Kidney epithelial cell (primary cell): ENCODE data around the gene CYTH2. TPM values are rescaled to one million over a fixed set of nuclear protein-coding genes. Genes with fewer than 3 reads are reported as not detected.

Source experiments
- DNase-seq: peaks from one replicate; pipeline ENCODE4 v3.0.0-alpha.2; 2010; ENCODE audit warnings: low read depth
- H3K27me3 ChIP-seq: 2 replicates; pipeline ENCODE4 v1.6.0; 2011; ENCODE audit warnings: low read length; ENCODE audit not compliant: control insufficient read depth, insufficient read depth
- H3K36me3 ChIP-seq: 2 replicates; pipeline ENCODE4 v1.5.1; 2011; ENCODE audit warnings: low read length; ENCODE audit not compliant: control insufficient read depth, insufficient read depth
- H3K4me3 ChIP-seq: 2 replicates; pipeline ENCODE4 v1.5.1; 2011; ENCODE audit warnings: low read depth, mild to moderate bottlenecking, control low read depth, low read length
- CTCF ChIP-seq: IDR thresholded peaks from 2 replicates; pipeline ENCODE4 v1.5.1; 2011; ENCODE audit warnings: mild to moderate bottlenecking, moderate library complexity, low read length, control low read depth, inconsistent platforms; ENCODE audit not compliant: insufficient read depth, poor library complexity, severe bottlenecking
- total RNA-seq: library from RNA; depleted of rRNA; stranded (reverse); fragments of >200 nt; gene quantifications from 2 replicates; pipeline ENCODE4 v1.2.3, GENCODE V29; 2015

CYTH2 gene
- total RNA-seq, 1 donor from 2014 or later, result 77.3 TPM

GRCh38 chr19:48461651-48461981, 7.6 kb upstream of the CYTH2 start:
- DNase-seq, result no peak
- H3K27me3 ChIP-seq, result no peaks in the 10 kb centered on the region
- H3K36me3 ChIP-seq, result no peaks in the 10 kb centered on the region
- H3K4me3 ChIP-seq, result no peak overlapping the region
- no peak for TF ChIP-seq CTCF

- no peak for DNase-seq
- Histone ChIP-seq H3K27me3 (no peaks in the 10 kb centered on the region), H3K36me3 (no peaks in the 10 kb centered on the region), H3K4me3 (no peak overlapping the region)
- TF ChIP-seq CTCF, result no peak
Measured at GRCh38 chr19:48461982-48462655, 7.0 kb upstream of the CYTH2 start.

GRCh38 chr19:48465215-48465614, 4.0 kb upstream of the CYTH2 start:
- no peaks in the 10 kb centered on the region for H3K36me3 ChIP-seq
- TF ChIP-seq CTCF, result no peak
- H3K4me3 ChIP-seq, result no peak overlapping the region
- no peak for DNase-seq
- H3K27me3 ChIP-seq, result no peaks in the 10 kb centered on the region

- no peak overlapping the region for H3K4me3 ChIP-seq
- TF ChIP-seq CTCF, result no peak
- DNase-seq, result no peak
- peaks cover 1% of the 10 kb centered on the region for H3K36me3 ChIP-seq
- no peaks in the 10 kb centered on the region for H3K27me3 ChIP-seq
Measured at GRCh38 chr19:48466561-48467325, 2.4 kb upstream of the CYTH2 start.

GRCh38 chr19:48468772-48469288, 339 bp upstream of the CYTH2 start:
- Histone ChIP-seq H3K27me3 (no peaks in the 10 kb centered on the region), H3K4me3 (peak overlapping the region; percentile 93), H3K36me3 (peaks cover 3% of the 10 kb centered on the region)
- peak; percentile 98 for DNase-seq
- no peak for TF ChIP-seq CTCF
